H1 (cell line): ENCODE data around the gene C17orf50.

Source experiments
- CTCF ChIP-seq, 3 experiments: IDR thresholded peaks; 1 replicate in 2 of 3; 2 replicates in 1 of 3; pipeline versions ENCODE4 v1.5.1 to v1.6.1; 2011; ENCODE audit warnings: low read length in 3 of 3, mild to moderate bottlenecking in 3 of 3, inconsistent platforms in 2 of 3, low read depth in 1 of 3, moderate library complexity in 1 of 3; ENCODE audit not compliant: insufficient read depth in 1 of 3; ENCODE audit errors: control extremely low read depth in 1 of 3
- GTF2F1 ChIP-seq: IDR thresholded peaks from 2 replicates; pipeline ENCODE4 v1.6.1; 2012; ENCODE audit warnings: low read depth, low read length, improper control_type of control experiment, borderline replicate concordance
- MAX ChIP-seq: IDR thresholded peaks from 2 replicates; pipeline ENCODE4 v1.6.1; 2012; ENCODE audit warnings: inconsistent platforms
- POLR2AphosphoS5 ChIP-seq: IDR thresholded peaks from 2 replicates; pipeline ENCODE4 v1.6.1; 2011; ENCODE audit warnings: low read depth, low read length
- SP1 ChIP-seq: IDR thresholded peaks from 2 replicates; pipeline ENCODE4 v1.6.1; 2011; ENCODE audit warnings: low read depth, low read length
- TBP ChIP-seq: IDR thresholded peaks from 2 replicates; pipeline ENCODE4 v1.6.1; 2011; ENCODE audit warnings: low read depth, low read length, improper control_type of control experiment
- USF2 ChIP-seq: IDR thresholded peaks from 2 replicates; pipeline ENCODE4 v1.6.1; 2011; ENCODE audit warnings: low read length, improper control_type of control experiment
- YY1 ChIP-seq: IDR thresholded peaks from 2 replicates; pipeline ENCODE4 v1.6.1; 2011; ENCODE audit warnings: low read depth, mild to moderate bottlenecking, low read length

- TF ChIP-seq SP1 (no peak), CTCF (IDR thresholded peaks at IDR 0.05; ENCODE audit: control extremely low read depth in 1 of 3, insufficient read depth in 1 of 3, low read depth in 1 of 3, low read length in 3 of 3) (no peak), POLR2AphosphoS5 (no peak), USF2 (no peak), TBP (no peak), YY1 (no peak), MAX (no peak), GTF2F1 (no peak)
These were observed 30.2 kb upstream of the C17orf50 start for GRCh38 chr17:35730400-35731005.
